ENCODE measurements around the gene RSRC1. TPM values are rescaled to one million over a fixed set of nuclear protein-coding genes. Genes with fewer than 3 reads are reported as not detected.
"Not testable (repeated sequence)": the region's sequence is repeated elsewhere in the genome, so short reads cannot be mapped to it uniquely, and the experiment has no call there.

RSRC1 gene
- polyA plus RNA-seq, 3 donors: 32.0 to 38.2 (median 32.1) TPM

DNA sequence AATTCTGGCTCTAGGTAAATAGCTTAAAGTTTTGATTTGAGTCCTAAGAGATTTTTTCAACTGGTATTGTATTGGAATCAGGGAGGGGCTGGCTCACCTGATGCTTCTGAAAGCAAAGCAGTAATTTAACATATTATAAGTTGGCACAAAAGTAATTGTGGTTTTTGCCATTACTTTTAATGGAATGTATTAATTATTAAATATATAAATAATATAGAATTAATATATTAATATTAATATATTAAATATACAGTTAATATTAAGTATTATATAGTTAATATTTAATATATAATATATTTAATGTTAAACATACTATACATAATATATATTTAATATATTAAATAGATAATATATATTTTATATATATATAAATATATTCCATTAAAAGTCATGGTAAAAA is 10.4 kb downstream of the RSRC1 start:
- DNase-seq: no peak

DNA sequence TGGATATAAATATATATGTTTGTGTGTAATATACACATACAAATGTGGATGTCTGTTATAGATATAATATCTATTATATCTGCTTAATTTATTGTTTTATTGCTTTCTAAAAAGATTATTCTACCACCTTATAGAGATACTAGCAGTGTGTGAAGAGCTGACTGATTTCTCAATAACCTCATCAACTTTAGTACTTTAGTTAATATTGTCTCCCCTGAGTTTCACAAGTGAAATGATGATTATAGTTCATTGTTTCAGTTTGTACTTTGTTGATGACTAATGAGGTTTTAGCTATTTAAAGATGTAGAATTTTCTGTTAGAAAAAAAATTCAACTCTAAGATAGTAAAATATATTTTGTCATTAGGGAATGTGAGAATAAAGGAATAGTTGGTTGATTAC is 11.4 kb downstream of the RSRC1 start:
- DNase-seq: no peak

DNA sequence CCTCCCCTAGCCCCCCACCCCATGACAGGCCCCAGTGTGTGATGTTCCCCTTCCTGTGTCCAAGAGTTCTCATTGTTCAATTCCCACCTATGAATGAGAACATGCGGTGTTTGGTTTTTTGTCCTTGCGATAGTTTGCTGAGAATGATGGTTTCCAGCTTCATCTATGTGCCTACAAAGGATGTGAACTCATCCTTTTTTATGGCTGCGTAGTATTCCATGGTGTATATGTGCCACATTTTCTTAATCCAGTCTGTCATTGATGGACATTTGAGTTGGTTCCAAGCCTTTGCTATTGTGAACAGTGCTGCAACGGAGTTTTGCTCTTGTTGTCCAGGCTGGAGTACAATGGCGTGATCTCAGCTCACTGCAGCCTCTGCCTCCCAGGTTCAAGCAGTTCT is 12.8 kb downstream of the RSRC1 start:
- not testable (repeated sequence) for DNase-seq

DNA sequence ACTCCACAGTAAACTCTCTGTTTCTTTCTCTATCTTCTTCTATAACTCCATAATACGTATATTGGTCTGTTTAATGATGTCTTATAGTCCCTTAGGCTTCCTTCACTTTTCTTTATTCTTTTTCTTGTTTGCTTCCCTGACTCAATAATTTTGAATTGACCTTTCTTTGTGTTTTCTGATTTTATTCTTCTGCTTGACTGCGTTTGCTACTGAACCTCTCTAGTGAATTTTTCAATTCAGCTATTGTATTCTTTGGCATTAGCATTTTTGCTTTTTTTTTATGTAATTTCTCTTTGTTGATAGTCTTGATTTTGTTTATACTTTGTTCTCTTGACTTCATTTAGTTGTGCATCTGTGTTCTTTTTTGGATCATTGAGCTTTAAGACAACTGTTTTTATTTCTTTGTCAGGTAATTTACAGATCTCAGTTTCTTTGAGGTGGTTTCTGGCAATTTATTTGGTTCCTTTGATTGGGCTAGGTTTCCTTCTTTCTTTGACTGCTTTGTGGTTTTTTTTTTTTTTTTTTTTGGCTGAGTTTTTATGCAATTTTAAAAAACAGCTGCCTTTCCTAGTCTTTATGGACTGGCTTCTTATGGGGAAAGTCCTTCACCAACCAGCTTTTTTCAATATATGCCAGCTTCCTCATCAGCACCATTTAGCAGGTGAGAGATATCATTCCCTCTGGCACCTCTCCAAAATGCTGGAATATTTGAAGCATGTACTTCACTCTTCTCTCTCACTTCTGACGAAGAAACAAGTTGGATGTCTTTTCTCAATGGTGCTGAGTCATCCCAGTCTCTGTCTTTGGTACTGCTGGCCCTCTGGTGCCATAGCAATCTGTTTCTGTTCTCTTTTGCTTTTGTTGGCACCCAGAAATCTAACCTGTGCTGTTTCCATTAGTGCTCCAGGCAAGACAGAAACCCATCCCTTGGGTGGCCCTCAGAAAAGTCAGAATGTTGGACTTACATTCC is 17.6 kb downstream of the RSRC1 start:
- no peak for DNase-seq

DNA sequence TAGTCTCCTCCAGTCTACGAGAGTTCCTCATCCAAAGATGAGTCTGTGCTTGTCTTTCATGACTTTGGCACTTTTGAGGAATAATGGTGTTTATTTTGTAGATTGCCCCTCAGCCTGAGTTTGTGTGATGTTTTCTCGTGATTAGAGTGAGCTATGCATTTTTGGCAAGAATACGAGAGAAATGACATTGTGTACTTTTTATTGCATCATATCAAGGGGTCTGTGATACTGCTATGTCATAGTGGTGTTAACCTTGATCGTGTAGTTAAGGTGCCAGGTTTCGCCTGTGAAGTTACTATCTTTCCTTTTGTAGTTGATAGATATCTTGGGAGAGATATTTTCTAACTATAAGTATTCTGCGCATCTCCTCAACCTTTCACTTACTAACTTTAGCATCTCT is 18.9 kb downstream of the RSRC1 start:
- no peak for DNase-seq

DNA sequence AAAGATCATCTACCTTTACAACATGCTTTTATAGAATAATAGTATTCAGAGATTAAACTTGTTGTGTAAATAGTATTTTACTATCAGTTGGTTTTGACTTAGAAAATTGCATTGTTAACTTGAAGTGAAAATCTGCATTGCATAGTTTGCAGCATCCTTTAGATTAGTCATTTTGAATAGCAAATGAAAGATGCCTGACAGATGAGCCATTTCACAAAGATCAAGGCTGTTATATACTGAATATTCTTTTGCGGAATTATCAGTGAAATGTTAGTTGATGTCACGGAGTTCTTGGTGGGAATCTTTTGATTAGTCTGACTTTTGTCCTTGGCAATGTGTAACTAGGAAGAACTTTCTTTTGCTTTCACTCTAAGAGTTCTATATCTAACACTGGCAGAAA is 24.5 kb downstream of the RSRC1 start:
- DNase-seq: no peak

DNA sequence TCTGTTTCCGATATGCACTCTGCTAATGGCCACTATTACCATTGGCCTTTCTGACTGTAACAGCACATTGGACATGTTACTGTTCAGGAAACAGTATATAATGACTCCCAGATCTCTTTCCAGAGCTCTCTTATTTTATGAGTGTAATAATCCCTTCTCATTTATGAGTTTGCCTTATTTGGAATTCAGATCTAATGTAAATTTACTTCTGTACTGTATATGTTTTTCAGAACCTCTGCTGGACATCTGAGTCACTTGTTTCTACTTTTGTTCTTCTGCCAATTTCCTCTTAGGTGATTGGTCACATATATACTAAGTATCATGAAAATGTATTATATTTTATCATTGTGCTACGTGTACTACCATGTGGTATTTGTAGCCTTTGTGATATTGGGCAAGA is 30.5 kb downstream of the RSRC1 start:
- DNase-seq: no peak

DNA sequence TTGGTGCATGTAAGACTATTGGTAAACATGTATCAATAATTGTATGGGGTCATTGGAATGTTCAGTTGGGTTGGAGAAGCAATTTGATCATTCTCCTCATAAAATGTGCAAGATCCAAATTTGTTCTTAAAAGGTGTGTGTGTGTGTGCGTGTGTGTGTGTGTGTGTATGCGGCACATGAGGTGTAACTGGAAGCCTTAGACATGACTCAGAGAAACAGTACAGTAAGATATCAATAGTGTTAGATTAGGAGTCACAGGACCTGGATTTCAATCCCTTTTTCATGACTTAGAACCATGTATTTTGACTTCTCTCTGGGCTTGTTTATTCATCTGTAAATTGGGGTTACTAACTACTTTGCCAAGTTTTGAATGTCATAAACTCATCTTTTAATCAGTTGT is 38.3 kb downstream of the RSRC1 start:
- DNase-seq: no peak

DNA sequence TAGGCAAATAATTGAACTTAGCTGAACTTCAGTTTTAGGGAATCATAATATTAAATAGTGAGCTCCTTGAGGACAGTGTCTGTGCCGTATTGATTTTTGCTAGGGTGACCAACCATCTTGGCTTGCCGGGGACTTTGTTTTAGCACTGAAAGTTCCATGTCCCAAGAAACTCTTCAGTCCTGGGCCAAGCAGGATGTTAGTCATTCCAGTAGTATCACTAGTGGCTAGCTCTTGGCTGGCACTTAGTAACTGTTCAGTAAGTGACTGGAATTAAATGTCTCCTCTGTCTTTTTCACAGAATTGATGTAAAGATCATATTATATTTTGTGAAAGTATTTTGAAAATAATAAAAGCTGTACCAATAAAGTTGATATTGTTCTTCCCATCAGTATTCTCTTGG is 42.3 kb downstream of the RSRC1 start:
- no peak for DNase-seq

DNA sequence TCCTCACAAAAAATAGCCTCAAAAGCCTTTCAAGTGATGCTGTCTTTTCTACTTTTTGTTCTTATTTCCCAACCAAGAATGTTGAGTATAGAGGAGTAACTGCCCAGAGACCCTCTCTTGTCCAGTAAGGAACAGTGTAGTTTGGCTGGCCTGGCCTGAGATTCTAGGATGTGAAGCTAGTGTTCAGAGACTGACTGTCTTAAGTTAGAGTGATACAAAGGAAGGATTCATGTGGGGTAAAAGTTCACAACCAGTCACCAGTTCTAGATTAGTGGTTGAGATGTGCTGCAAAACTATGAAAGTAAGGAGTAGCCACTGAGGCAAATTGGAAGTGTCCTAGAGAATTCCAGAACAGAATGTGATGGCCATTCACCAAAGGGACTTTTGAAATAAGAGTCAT is 49.1 kb downstream of the RSRC1 start:
- no peak for DNase-seq

DNA sequence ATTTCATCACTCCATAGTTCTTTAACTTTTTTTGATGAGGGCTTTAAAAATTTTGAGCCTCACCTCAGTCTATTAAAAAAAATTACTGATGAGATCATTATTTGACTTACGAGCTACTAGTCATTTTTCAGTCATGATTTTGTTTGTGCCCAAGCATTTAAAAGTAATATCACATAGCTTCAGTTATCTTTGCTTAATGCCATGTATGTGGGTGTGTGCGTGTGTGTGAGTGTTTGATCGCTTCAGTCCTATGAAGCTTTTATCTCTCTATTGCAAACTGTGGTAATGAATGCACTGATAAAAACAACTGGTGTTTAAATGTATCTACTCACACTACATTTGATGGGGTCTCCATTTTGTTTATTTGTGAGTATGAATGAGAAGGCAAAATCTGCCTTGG is 49.8 kb downstream of the RSRC1 start:
- DNase-seq: no peak

DNA sequence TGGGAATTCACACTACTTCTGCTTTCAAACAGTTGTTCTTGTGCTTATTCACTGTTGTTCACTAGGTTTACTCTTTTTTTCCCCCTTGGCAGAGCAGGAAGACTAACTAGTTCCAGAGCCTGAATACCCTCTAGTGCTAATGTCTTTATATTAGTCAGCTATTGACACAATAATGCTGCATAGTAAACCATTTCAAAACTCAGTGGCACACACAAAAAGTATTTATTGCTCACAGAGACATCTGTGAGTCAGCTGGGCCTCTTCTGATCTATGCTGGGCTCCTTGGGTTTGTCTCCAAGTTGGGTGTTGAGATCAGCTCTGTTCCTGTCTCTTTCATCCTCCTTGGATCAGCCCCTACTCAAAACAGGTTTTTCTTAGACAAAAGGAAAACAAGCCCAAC is 51.1 kb downstream of the RSRC1 start:
- no peak for DNase-seq

DNA sequence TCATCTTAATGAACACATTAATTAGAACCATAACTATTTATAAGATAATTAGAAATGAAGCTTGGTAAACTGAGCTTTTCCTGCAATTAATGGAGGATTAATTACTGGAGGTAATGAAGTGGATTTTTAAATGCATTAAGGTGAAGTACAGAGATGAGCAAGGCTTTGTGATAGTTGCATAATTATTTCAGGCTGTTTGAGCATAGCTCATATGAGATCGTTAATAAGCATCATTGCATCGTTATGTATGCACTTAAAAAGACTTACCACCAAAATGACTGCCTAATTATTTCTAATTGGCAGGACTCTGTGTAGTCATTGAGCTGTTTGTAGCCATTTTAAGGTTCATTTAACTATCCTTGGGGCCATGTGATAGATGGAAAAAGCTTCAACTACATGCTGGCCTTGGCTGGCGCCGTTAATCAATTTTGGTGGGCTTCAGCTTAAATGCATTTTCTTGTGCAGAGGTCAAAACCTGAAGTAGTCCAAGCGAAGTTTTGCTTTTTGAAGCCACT is 55.3 kb downstream of the RSRC1 start:
- no peak for DNase-seq

DNA sequence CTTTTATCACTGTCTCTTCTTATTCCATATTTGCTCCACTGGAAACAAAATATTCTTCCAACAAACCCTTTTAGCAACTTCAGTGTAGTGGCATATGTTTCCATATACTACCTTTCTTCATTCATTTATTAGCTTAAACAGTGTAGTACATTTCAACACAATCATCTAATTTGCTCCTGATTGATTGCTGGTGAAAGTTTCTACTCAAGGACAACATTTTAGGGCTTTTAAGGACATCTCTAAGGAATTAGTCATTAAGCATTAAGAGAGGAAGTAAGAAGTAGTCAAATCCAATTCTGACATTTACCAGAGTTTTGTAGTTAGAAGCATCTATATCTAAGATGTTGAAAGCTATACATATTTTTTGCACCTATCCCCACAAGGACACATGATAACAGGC is 55.8 kb downstream of the RSRC1 start:
- no peak for DNase-seq

DNA sequence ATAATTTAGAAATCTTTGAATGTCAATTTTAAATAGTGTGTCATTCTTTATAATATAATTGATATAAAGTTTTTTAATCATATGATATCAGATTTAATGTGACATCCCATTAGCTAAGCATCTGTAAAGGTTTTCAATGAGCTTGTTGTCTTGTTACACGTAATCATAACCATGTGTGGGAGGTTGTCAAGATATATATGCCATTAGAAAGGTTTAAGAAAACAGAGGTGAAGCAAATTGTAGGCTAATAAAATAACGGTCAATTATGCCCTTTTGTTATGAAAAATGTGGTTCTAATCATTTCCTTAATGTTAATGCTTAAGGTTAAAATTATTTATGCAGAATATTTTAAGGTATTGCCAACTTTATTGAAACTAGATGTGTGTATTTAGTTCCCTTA is 56.3 kb downstream of the RSRC1 start:
- no peak for DNase-seq

DNA sequence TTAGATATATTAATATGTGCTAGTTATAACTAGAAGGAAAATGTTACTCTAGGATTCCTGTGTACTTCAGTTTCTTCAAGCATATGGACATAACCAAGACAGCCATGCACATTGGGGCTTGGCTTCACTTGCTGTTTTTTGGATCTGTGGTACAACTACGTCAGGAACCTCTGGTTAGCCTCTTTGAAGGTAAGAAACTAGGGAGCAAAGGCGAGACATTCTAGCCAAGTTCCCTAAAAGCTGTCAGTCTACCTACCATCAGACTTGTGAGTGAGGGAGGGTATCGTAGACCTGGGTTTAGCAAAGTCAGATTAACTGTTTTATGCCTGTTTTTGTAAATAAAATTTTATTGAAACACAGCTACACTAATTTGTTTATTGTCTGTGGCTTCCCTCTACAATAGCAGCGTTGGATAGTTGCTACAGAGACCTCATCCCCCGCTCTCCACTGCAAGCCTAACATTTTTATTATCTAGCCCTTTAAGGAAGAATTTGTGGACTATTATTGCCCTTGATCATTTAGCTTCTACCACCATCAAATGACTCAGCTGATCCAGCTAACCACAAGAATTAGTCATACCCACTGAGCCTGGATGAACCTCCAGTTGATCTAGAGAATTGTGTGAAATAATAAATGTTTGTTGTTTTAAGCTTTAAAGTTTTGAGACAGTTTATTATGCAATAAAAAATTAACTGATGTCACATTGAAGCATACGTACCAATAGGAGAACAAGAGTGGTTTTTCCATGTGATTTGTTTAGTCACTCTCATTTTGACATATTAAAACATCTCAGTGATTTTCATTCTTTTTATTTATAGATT is 58.1 kb downstream of the RSRC1 start:
- DNase-seq: no peak

DNA sequence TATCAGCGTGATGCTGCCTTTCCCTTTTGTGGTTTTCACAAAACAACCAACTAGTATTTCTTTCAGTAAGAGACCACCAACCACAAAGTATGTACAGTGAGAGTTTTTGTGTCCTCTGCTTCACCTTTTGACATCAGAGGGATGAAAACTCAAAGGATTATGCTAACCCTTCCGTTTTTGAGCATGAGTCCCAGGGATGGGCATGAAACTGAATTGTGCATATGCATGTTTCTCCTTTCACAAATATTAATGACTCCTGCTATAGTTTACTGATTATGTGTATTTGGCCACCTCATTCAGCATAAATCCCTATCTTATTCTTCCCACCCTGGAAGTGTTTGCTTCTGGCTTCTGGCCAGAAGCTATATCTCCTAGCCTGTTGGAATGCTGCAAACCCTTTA is 59.2 kb downstream of the RSRC1 start:
- no peak for DNase-seq

DNA sequence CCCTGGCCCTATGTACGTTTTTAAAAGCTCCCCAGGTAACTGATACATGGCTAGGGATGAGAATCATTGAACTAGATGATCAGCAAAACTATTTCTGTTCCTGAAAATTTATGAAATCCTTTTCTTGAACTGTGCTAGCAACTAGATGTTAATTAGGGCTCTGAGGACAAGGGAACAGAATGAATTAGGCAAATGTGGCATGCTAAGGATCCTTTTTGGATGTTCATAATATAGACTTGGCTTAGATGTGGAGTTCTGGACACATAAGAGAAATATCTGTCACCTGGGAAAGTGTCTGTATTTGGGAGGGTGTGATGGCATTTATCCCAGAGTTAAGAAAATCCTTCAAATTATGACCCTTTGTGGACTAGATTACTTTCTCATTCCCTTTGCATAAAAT is 71.2 kb downstream of the RSRC1 start:
- DNase-seq: no peak

DNA sequence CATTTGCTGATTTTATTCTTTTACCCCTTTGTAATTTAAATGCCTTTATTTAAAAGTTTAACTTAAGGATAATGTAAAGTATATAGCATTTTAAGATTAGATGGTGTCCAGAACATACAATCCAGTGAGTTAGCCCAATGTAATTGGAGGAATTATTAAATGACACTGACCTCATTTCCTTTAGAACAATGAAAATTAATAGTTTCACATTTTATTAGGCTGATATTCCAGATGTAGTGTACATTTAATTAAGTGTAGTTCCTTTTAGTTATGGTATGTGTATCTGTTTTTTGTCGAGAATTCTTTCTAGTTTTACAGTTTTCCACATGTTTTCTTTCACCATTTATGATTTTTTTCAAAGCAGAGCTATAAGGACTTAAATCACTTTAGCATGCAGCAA is 75.8 kb downstream of the RSRC1 start:
- DNase-seq: peak; percentile 4

DNA sequence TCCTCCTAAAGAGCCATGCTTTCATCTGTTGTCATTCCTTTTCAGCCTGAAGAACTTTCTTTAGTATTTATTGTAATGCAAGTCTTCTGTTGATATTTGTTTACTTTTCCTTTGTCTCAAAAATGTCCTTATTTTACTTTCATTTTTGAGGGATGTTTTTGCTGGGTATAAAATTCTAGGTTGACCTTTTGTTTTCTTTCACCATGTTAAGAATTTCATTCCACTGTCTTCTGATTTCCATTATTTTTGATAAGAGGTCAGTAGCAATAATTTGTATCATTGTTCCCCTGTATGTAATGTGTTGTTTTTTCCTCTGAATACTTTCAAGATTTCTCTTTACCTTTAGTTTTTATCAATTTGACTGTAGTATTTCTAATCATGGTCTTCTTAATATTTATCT is 91.1 kb downstream of the RSRC1 start:
- DNase-seq: no peak

DNA sequence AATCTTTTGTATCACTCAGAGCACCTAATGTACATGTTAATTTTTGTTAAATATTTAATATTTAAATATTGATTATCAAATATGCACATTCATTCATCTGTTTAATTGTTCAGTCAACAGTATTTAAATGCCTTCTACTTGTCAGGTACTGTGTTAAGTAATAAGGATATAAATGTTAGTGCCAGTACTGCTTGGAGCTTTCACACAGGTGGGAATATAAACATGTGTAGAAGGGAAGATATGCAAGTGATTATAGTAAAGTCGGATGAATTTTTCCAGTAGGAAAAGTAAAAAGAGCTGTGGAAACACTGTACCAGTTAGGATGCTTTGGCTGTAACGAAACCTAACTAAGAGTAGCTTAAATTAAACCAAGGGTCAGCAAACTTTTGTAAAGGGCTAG is 95.4 kb downstream of the RSRC1 start:
- no peak for DNase-seq

DNA sequence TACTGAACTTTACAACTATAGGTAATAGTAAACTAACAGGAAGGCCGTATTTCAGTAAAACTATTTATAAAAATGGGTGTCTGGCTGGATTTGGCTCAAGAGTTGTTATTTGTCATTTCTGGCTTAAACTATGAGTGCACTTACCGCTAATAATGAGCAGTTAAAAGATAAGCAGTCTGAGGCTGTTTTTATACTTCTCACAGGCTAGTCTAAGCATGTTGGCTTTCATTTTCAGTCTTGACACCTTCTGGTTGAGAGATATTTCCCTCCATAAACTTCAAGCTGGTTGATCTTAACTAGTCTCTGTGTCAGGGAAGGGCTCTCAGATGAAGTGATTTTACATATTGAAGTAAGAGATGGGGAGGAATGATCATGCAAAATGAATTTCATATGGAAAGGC is 96.1 kb downstream of the RSRC1 start:
- no peak for DNase-seq

DNA sequence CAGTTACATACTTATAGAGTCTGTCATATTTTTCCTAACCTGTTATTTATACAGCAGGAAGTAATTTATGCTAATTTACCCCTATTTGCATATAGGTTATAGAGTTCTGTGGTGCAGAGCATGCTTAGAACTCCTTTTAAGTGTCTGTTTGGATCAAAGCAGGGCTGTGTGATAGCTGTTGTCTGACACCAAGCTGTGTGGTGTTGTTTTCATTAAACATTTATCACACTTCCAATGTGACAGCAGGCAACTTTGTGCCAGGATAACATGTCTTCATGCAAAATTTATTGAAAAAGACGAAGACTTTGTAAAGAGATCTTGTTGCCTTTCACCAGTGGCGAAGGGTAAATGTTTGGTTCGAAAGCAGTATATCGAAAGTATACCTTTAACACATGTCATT is 100.2 kb downstream of the RSRC1 start:
- DNase-seq: no peak
